Neural cell (in vitro differentiated cells): ENCODE data around the gene ASPSCR1. TPM values are rescaled to one million over a fixed set of nuclear protein-coding genes. Genes with fewer than 3 reads are reported as not detected.

Source experiments
- H2AFZ ChIP-seq: fragments of 200-600, 300-800 bp; sonication (generic), shearing (Covaris generic); 2 replicates; pipeline ENCODE4 v1.6.0; 2014; ENCODE audit warnings: low read depth, mild to moderate bottlenecking, antibody characterized with exemption, low read length, moderate library complexity
- H3F3A ChIP-seq: fragments of 200-600 bp; shearing (Covaris generic); 2 replicates; pipeline ENCODE4 v1.6.1; 2016; ENCODE audit warnings: mild to moderate bottlenecking, moderate library complexity, mixed read lengths, antibody characterized with exemption, low read length; ENCODE audit not compliant: insufficient read depth, poor library complexity, severe bottlenecking
- H3K27ac ChIP-seq: fragments of 200-600, 300-800 bp; sonication (generic), shearing (Covaris generic); 2 replicates; pipeline ENCODE4 v1.5.1; 2014; ENCODE audit warnings: mild to moderate bottlenecking, low read length, moderate library complexity
- H3K27me3 ChIP-seq: fragments of 300-800, 200-600 bp; sonication (generic), shearing (Covaris generic); 2 replicates; pipeline ENCODE4 v1.6.0; 2014; ENCODE audit warnings: mild to moderate bottlenecking, low read depth, low read length, moderate library complexity; ENCODE audit not compliant: insufficient read depth
- H3K36me3 ChIP-seq: fragments of 300-800, 200-600 bp; sonication (generic), shearing (Covaris generic); 2 replicates; pipeline ENCODE4 v1.5.1; 2014; ENCODE audit warnings: mild to moderate bottlenecking, antibody characterized with exemption, low read length, moderate library complexity; ENCODE audit not compliant: insufficient read depth
- H3K4me2 ChIP-seq: fragments of 300-800, 200-600 bp; sonication (generic), shearing (Covaris generic); 2 replicates; pipeline ENCODE4 v1.6.0; 2014; ENCODE audit warnings: mild to moderate bottlenecking, low read length
- H3K4me3 ChIP-seq: fragments of 300-800, 200-600 bp; sonication (generic), shearing (Covaris generic); 2 replicates; pipeline ENCODE4 v1.5.1; 2014; ENCODE audit warnings: mild to moderate bottlenecking, low read length, moderate library complexity
- H3K79me2 ChIP-seq: fragments of 200-600 bp; shearing (Covaris generic); replicated peaks from 2 replicates; pipeline ENCODE4 v1.6.0; 2014; ENCODE audit warnings: mild to moderate bottlenecking, low read length, moderate library complexity; ENCODE audit not compliant: insufficient read depth
- H3K9ac ChIP-seq: fragments of 300-800, 200-600 bp; sonication (generic), shearing (Covaris generic); 2 replicates; pipeline ENCODE4 v1.6.1; 2016; ENCODE audit warnings: mild to moderate bottlenecking, low read length, mixed read lengths
- H3K9me2 ChIP-seq: fragments of 200-600 bp; shearing (Covaris generic); 2 replicates; pipeline ENCODE4 v1.6.1; 2016; ENCODE audit warnings: mild to moderate bottlenecking, low read length, mixed read lengths; ENCODE audit not compliant: insufficient read depth
- H3K9me3 ChIP-seq: fragments of 200-600, 300-800 bp; sonication (generic), shearing (Covaris generic); 2 replicates; pipeline ENCODE4 v1.6.1; 2016; ENCODE audit warnings: mild to moderate bottlenecking, mixed run types, low read length, moderate library complexity, mixed read lengths
- H4K20me1 ChIP-seq: fragments of 200-600 bp; shearing (Covaris generic); 2 replicates; pipeline ENCODE4 v1.6.1; 2016; ENCODE audit warnings: mild to moderate bottlenecking, mixed run types; ENCODE audit not compliant: insufficient read depth
- CTCF ChIP-seq: fragments of 450-650 bp; IDR thresholded peaks from 2 replicates; pipeline ENCODE4 v1.5.1; 2014; ENCODE audit warnings: antibody characterized with exemption, mild to moderate bottlenecking, moderate library complexity; ENCODE audit not compliant: poor library complexity, severe bottlenecking
- EP300 ChIP-seq: fragments of 450-650 bp; conservative IDR thresholded peaks from 2 replicates; pipeline ENCODE4 v1.6.1; 2014; ENCODE audit warnings: antibody characterized with exemption, mild to moderate bottlenecking, moderate library complexity; ENCODE audit not compliant: poor library complexity, severe bottlenecking
- EZH2 ChIP-seq: fragments of 200-600, 300-800 bp; shearing (Covaris generic), sonication (generic); IDR thresholded peaks from 2 replicates; pipeline ENCODE4 v1.6.1; 2014; ENCODE audit warnings: antibody characterized with exemption, low read length, borderline replicate concordance, mild to moderate bottlenecking; ENCODE audit not compliant: insufficient read depth, poor library complexity, severe bottlenecking
- MXI1 ChIP-seq: fragments of 450-650 bp; conservative IDR thresholded peaks from 2 replicates; pipeline ENCODE4 v1.6.1; 2014; ENCODE audit warnings: antibody characterized with exemption, mild to moderate bottlenecking; ENCODE audit not compliant: poor library complexity, severe bottlenecking
- POLR2AphosphoS5 ChIP-seq: IDR thresholded peaks from 2 replicates; pipeline ENCODE4 v1.6.1; 2012
- RAD21 ChIP-seq: fragments of 450-650 bp; conservative IDR thresholded peaks from 2 replicates; pipeline ENCODE4 v1.6.1; 2014; ENCODE audit warnings: antibody characterized with exemption, mild to moderate bottlenecking, moderate library complexity
- REST ChIP-seq: IDR thresholded peaks from 2 replicates; pipeline ENCODE4 v1.6.1; 2012; ENCODE audit warnings: borderline replicate concordance
- SMC3 ChIP-seq: fragments of 450-650 bp; conservative IDR thresholded peaks from 2 replicates; pipeline ENCODE4 v1.6.1; 2014; ENCODE audit warnings: antibody characterized with exemption, mild to moderate bottlenecking, moderate library complexity; ENCODE audit not compliant: poor library complexity
- TAF1 ChIP-seq: IDR thresholded peaks from 2 replicates; pipeline ENCODE4 v1.6.1; 2012; ENCODE audit warnings: low read depth
- polyA plus RNA-seq: library from polyadenylated mRNA; depleted of rRNA; stranded (reverse); fragments of >200 nt; gene quantifications from 2 replicates; pipeline ENCODE4 v1.2.3, GENCODE V29; 2014

ASPSCR1 gene
- polyA plus RNA-seq, 1 donor from 2014 or later: 28.0 TPM

DNA sequence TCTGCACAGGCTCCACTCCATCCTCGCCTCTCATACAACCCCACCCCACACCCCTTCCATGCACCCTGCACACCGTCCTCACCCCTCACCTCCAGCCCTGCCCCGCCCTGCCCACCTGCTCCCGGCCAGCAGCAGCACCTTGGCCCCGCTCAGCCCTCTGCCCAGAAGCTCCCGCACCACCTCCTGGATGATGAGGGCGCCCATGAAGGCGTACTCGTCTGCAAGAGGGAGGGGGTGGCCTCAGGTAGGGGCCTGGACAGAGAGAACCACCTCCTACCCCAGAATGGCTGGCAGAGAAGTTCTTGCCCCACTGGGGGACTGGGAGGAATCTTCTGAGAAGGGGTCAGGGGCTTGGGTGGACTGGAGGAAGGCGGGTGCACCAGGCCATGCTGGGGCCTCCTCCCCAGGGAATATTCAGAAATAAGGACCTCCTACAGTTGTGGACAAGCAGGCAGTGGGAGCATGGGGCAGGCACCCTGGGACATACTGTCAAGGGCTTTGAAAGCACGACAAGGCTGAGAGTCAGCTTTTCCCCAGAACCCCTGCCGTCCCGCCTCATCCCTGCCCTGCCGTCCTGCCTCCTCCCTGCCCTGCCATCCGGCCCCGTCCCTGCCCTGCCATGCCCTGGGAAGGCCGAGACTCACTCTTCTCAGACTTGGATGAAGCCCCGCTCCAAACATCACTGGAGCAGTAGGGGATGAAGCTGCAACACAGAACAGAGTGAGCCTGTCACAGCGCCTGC, 19.6 kb upstream of the ASPSCR1 start:
- H3K27me3 ChIP-seq: peaks cover 50% of the 10 kb centered on the region
- no peak overlapping the region for H3K9ac ChIP-seq
- no peaks in the 10 kb centered on the region for H3K9me2 ChIP-seq
- H3K27ac ChIP-seq: no peak overlapping the region
- no peaks in the 10 kb centered on the region for H3F3A ChIP-seq
- TF ChIP-seq CTCF (no peak), RAD21 (no peak), EP300 (no peak), REST (no peak), EZH2 (no peak), POLR2AphosphoS5 (no peak), SMC3 (no peak), TAF1 (no peak), MXI1 (no peak)
- no peaks in the 10 kb centered on the region for H3K79me2 ChIP-seq
- H3K4me3 ChIP-seq: no peak overlapping the region
- H3K36me3 ChIP-seq: no peaks in the 10 kb centered on the region
- H3K4me2 ChIP-seq: no peak overlapping the region
- H3K9me3 ChIP-seq: no peaks in the 10 kb centered on the region
- H4K20me1 ChIP-seq: no peaks in the 10 kb centered on the region
- H2AFZ ChIP-seq: no peak overlapping the region

GRCh38 chr17:81958633-81959342, 18.6 kb upstream of the ASPSCR1 start:
- no peak overlapping the region for H3K4me3 ChIP-seq
- no peak overlapping the region for H3K9ac ChIP-seq
- no peaks in the 10 kb centered on the region for H3F3A ChIP-seq
- no peaks in the 10 kb centered on the region for H3K9me3 ChIP-seq
- H3K36me3 ChIP-seq: no peaks in the 10 kb centered on the region
- TF ChIP-seq MXI1 (no peak), REST (no peak), EP300 (no peak), TAF1 (no peak), RAD21 (no peak), SMC3 (no peak), CTCF (no peak), EZH2 (no peak), POLR2AphosphoS5 (no peak)
- H3K27me3 ChIP-seq: peaks cover 56% of the 10 kb centered on the region
- H2AFZ ChIP-seq: no peak overlapping the region
- no peaks in the 10 kb centered on the region for H3K79me2 ChIP-seq
- no peaks in the 10 kb centered on the region for H4K20me1 ChIP-seq
- no peak overlapping the region for H3K4me2 ChIP-seq
- no peaks in the 10 kb centered on the region for H3K9me2 ChIP-seq
- no peak overlapping the region for H3K27ac ChIP-seq
